Stimulated activated CD8-positive, alpha-beta memory T cell treated with anti-CD3 and anti-CD28 coated beads, Interleukin-15, amount 100 ng/mL, for 4 hours (primary cell): Measurements from ENCODE around the gene ZNF423.

ENCODE experiments used
- DNase-seq, 2 donors: peaks; one replicate each; pipeline ENCODE4 v3.0.0-alpha.2; 2020; ENCODE audit warnings: low read depth in 2 of 2

Gene ZNF423

GRCh38 chr16:49726155-49726554, 129.8 kb downstream of the ZNF423 start:
- DNase-seq: no peak

- no peak for DNase-seq
Measured at GRCh38 chr16:49725651-49726050, 130.3 kb downstream of the ZNF423 start.

GRCh38 chr16:49724774-49725173, 131.1 kb downstream of the ZNF423 start:
- DNase-seq: no peak

GRCh38 chr16:49723310-49723709, 132.6 kb downstream of the ZNF423 start:
- no peak for DNase-seq

GRCh38 chr16:49720225-49720624, 135.7 kb downstream of the ZNF423 start:
- DNase-seq: no peak

- no peak for DNase-seq
Measured at GRCh38 chr16:49717689-49718088, 138.2 kb downstream of the ZNF423 start.

GRCh38 chr16:49716339-49716934, 139.5 kb downstream of the ZNF423 start:
- DNase-seq: no peak

- DNase-seq: no peak
Measured at GRCh38 chr16:49713770-49714169, 142.1 kb downstream of the ZNF423 start.

- no peak for DNase-seq
Measured at GRCh38 chr16:49712542-49712941, 143.4 kb downstream of the ZNF423 start.

- no peak for DNase-seq
Measured at GRCh38 chr16:49712106-49712505, 143.8 kb downstream of the ZNF423 start.

GRCh38 chr16:49709057-49709456, 146.9 kb downstream of the ZNF423 start:
- no peak for DNase-seq

GRCh38 chr16:49708491-49708890, 147.4 kb downstream of the ZNF423 start:
- DNase-seq: no peak

- no peak for DNase-seq
Measured at GRCh38 chr16:49706620-49707355, 149.1 kb downstream of the ZNF423 start.

- no peak for DNase-seq
Measured at GRCh38 chr16:49704586-49705155, 151.2 kb downstream of the ZNF423 start.

- DNase-seq: no peak
Measured at GRCh38 chr16:49703483-49703882, 152.4 kb downstream of the ZNF423 start.

GRCh38 chr16:49701789-49702494, 154.0 kb downstream of the ZNF423 start:
- no peak for DNase-seq

- DNase-seq: no peak
Measured at GRCh38 chr16:49701065-49701685, 154.7 kb downstream of the ZNF423 start.

GRCh38 chr16:49700251-49701064, 155.5 kb downstream of the ZNF423 start:
- no peak for DNase-seq

- DNase-seq: no peak
Measured at GRCh38 chr16:49699841-49700175, 156.1 kb downstream of the ZNF423 start.

- DNase-seq: no peak
Measured at GRCh38 chr16:49698931-49699840, 156.7 kb downstream of the ZNF423 start.
